Thoracic aorta (tissue), 2 donors: ENCODE results near the gene MECR. TPM values are rescaled to one million over a fixed set of nuclear protein-coding genes. Genes with fewer than 3 reads are reported as not detected.

Source experiments
- ATAC-seq: fragments of 150-250 bp; one replicate; pipeline ENCODE4 v1.8.0; 2017; ENCODE audit warnings: low read depth; ENCODE audit not compliant: insufficient number of reproducible peaks, low FRiP score
- DNase-seq: peaks from one replicate; pipeline ENCODE4 v3.0.0-alpha.2; 2020; ENCODE audit warnings: low spot score
- H3K27ac ChIP-seq, 2 donors: fragments of 200-600 bp; sonication (generic); 1 replicate in 1 of 2; 2 replicates in 1 of 2; pipeline ENCODE4 v1.5.1; 2016; ENCODE audit warnings: mild to moderate bottlenecking in 2 of 2, moderate library complexity in 2 of 2
- H3K27me3 ChIP-seq: fragments of 200-600 bp; sonication (generic); replicated peaks from 2 replicates; pipeline ENCODE4 v1.6.0; 2016; ENCODE audit warnings: mild to moderate bottlenecking; ENCODE audit not compliant: insufficient read depth
- H3K36me3 ChIP-seq: fragments of 200-600 bp; sonication (generic); one replicate; pipeline ENCODE4 v1.5.1; 2016
- H3K4me1 ChIP-seq, 2 donors: fragments of 200-600 bp; sonication (generic); 1 replicate in 1 of 2; 2 replicates in 1 of 2; pipeline versions ENCODE4 v1.5.1 to v1.6.0; 2016; ENCODE audit warnings: low read depth in 2 of 2, mild to moderate bottlenecking in 1 of 2; ENCODE audit not compliant: control insufficient read depth in 1 of 2
- H3K4me3 ChIP-seq: fragments of 200-600 bp; sonication (generic); 2 replicates; pipeline ENCODE4 v1.5.1; 2016; ENCODE audit warnings: mild to moderate bottlenecking
- H3K9me3 ChIP-seq: fragments of 200-600 bp; sonication (generic); 2 replicates; pipeline ENCODE4 v1.5.1; 2016
- total RNA-seq, 2 donors: library from RNA; depleted of rRNA; stranded (reverse); fragments of >200 nt; gene quantifications; one replicate each; pipeline versions ENCODE4 v1.1.0 to v1.2.3, GENCODE V29; 2016
- TF ChIP-seq, protein P1 (sequence below): fragments of 200-600 bp; sonication (generic); IDR thresholded peaks from one replicate; pipeline ENCODE4 v1.5.1; 2019; ENCODE audit warnings: antibody characterized with exemption

MECR gene
- total RNA-seq, 2 donors from 2014 or later: 9.2 to 32.0 TPM

DNA sequence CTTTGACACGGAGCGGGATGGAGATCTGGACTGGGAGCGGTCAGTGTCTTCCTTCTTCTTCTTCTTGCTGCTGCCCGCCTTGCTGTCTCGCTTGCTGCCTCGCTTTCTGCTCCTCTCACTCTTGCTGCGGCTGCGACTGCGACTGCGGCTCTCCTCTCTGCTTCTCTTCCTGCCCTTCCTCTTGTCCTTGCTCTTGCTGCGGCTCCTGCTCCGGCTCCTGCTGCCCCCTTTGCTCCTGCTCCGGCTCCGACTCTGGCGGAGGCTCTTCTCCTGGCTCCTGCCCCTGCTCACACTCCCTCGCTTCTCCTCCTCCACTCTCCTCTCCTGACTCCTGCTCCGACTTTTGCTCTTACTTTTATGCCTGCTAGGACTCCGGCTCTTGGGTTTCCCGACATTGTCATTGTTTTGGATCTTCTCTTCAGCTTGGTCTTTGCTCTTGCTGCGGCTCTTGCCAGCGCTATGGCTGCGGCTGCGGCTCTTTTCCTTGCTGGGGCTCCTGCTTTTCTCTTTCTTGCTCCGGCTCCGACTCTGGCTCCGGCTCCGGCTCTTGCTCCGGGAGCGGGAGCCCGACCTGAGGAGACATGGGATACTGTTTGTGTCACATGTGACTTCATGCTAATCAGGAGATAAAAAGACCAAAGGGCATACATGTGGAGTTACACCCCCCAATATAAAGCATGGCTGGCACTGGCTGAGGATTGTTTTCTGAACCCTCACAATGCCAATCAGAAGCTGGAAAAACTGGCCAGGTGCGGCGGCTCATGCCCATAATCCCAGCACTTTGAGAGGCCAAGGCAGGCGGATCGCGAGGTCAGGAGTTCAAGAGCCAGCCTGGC, 81.9 kb downstream of the MECR start:
- Histone ChIP-seq H3K9me3 (no peaks in the 10 kb centered on the region), H3K27me3 (no peaks in the 10 kb centered on the region), H3K36me3 (peaks cover 71% of the 10 kb centered on the region), H3K4me3 (no peak overlapping the region), H3K27ac (no peak overlapping the region), H3K4me1 (no peaks in the 10 kb centered on the region)
- DNase-seq (no peak), ATAC-seq (no peak)
- TF ChIP-seq, protein P1, sequence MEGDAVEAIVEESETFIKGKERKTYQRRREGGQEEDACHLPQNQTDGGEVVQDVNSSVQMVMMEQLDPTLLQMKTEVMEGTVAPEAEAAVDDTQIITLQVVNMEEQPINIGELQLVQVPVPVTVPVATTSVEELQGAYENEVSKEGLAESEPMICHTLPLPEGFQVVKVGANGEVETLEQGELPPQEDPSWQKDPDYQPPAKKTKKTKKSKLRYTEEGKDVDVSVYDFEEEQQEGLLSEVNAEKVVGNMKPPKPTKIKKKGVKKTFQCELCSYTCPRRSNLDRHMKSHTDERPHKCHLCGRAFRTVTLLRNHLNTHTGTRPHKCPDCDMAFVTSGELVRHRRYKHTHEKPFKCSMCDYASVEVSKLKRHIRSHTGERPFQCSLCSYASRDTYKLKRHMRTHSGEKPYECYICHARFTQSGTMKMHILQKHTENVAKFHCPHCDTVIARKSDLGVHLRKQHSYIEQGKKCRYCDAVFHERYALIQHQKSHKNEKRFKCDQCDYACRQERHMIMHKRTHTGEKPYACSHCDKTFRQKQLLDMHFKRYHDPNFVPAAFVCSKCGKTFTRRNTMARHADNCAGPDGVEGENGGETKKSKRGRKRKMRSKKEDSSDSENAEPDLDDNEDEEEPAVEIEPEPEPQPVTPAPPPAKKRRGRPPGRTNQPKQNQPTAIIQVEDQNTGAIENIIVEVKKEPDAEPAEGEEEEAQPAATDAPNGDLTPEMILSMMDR: no peak

DNA sequence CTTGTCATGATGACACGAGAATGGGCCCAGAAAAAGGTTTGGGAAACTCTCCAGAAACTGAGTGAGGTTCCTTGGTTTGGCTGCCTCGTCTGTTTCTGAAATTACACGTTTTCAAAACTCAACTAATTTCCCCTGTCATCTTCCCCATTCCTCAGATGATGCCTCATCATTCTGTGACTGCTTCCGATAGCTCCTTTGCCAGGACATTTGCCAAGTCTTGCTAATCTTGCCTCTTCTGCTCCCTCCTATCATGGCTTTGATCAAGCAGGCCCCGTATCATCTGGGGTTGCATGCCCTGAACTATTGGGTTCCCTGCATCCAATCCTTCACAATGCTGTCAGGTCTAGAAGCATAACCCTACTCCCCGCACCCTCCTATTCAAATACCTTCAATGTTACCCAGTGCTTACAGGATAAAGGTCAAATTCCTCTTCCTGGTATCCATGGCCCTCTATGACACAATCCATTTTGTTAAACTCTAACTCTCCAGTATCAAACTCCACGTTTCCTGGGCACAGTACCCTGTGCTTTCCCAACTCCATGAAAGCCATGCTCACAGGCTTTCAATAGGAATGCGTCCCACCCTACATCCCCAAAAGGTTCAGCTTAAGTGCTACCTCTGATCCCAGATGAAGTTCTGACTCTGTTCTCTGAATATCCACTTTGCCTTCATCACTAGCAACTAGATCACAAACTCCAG, 84.8 kb downstream of the MECR start:
- Histone ChIP-seq H3K27ac (no peak overlapping the region), H3K9me3 (no peaks in the 10 kb centered on the region), H3K4me1 (no peaks in the 10 kb centered on the region), H3K36me3 (peaks cover 43% of the 10 kb centered on the region), H3K27me3 (no peaks in the 10 kb centered on the region), H3K4me3 (no peak overlapping the region)
- DNase-seq: no peak
- no peak for ATAC-seq
- TF ChIP-seq, protein P1: no peak

DNA sequence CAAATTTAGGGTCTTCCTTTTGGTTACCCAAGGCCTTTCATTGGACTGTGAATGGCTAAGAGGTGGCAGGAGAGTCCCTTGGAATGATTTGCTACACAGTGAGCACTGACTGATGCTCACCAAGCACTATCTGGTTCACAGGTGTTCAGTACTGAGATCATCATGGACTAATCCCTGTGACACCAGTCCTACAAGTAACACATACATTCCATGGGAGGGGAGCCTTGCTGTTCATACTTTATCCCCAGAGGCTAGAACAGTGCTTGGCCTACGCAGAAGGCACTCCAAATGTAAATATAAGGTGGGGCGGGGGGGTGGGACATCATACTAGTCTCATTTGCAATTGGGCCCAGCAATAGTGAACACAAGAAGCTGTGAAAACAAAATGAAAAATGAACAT, 86.6 kb downstream of the MECR start:
- Histone ChIP-seq H3K27me3 (no peaks in the 10 kb centered on the region), H3K36me3 (peaks cover 28% of the 10 kb centered on the region), H3K27ac (no peak overlapping the region), H3K9me3 (no peaks in the 10 kb centered on the region), H3K4me1 (no peaks in the 10 kb centered on the region), H3K4me3 (no peak overlapping the region)
- ATAC-seq: no peak
- no peak for DNase-seq
- TF ChIP-seq, protein P1: no peak

DNA sequence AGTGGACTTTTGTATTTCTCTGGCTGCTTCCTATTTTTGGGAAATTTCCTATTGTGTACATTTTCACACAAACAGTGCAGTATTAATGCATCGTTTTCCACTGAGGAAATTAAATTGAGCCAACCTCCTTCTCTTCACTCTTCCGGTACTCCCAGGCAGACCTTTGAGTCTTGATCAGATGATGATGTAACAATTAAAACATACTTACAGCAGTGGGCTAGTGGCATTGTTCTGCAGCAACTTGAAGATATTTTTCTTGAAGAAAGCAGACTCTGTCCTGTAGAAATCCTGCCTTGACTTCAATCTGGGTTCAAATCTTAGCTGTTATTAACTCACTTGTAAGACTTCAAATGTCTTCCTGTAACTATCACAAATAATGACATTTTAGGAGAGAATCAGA, 88.0 kb downstream of the MECR start:
- no peaks in the 10 kb centered on the region for H3K27me3 ChIP-seq
- H3K9me3 ChIP-seq: no peaks in the 10 kb centered on the region
- H3K36me3 ChIP-seq: peaks cover 14% of the 10 kb centered on the region
- H3K27ac ChIP-seq: no peak overlapping the region
- ATAC-seq (no peak), DNase-seq (no peak)
- H3K4me3 ChIP-seq: no peak overlapping the region
- H3K4me1 ChIP-seq: no peaks in the 10 kb centered on the region
- TF ChIP-seq, protein P1: no peak

Other genes with a start within 250 kb of the MECR start
- gene TMEM200B, start 107.0 kb downstream of the MECR start, total RNA-seq: 10 to 100 TPM; 20.8 to 31.4 TPM
- 10 to 100 TPM; 52.5 to 96.4 TPM for gene SRSF4, start 49.0 kb downstream of the MECR start, total RNA-seq
- 10 to 100 TPM; 28.7 to 47.8 TPM for gene PTPRU, start 5.6 kb upstream of the MECR start, total RNA-seq